Measurements from ENCODE around the gene SELENBP1.

DNA sequence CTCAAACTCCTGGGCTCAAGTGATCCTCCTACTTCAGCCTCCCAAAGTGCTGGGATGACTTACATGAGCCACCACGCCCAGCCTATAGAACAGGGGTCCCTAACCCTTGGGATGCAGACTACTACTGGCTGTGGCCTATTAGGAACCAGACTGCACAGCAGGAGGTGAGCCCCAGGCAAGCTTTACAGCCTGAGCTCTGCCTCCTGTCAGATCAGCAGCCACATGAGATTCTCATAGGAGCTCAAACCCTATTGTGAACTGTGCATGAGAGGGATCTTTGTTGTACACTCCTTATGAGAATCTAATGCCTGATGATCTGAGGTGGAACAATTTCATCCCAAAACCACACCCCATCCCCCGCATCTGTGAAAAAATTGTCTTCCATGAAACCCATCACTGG lies 13.5 kb upstream of the SELENBP1 start:
- TF ChIP-seq, protein P1, sequence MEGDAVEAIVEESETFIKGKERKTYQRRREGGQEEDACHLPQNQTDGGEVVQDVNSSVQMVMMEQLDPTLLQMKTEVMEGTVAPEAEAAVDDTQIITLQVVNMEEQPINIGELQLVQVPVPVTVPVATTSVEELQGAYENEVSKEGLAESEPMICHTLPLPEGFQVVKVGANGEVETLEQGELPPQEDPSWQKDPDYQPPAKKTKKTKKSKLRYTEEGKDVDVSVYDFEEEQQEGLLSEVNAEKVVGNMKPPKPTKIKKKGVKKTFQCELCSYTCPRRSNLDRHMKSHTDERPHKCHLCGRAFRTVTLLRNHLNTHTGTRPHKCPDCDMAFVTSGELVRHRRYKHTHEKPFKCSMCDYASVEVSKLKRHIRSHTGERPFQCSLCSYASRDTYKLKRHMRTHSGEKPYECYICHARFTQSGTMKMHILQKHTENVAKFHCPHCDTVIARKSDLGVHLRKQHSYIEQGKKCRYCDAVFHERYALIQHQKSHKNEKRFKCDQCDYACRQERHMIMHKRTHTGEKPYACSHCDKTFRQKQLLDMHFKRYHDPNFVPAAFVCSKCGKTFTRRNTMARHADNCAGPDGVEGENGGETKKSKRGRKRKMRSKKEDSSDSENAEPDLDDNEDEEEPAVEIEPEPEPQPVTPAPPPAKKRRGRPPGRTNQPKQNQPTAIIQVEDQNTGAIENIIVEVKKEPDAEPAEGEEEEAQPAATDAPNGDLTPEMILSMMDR (conservative IDR thresholded peaks at IDR 0.05 in 1 of 2, IDR thresholded peaks at IDR 0.05 in 1 of 2; ENCODE audit: extremely low read depth in 1 of 2, insufficient read depth in 1 of 2, low read depth in 1 of 2, low read length in 2 of 2), result no peak
- TF ChIP-seq EZH2 (IDR thresholded peaks at IDR 0.05; ENCODE audit: borderline replicate concordance, low read length), result no peak
